ENCODE results near the gene EFNB1. TPM values are rescaled to one million over a fixed set of nuclear protein-coding genes. Genes with fewer than 3 reads are reported as not detected.

Gene EFNB1
- total RNA-seq (2022; extraction: Qiagen RNA extraction; ENCODE audit: low read depth) = 7.6 to 10.2 TPM (median 9.4 TPM) in 5 replicates

DNA sequence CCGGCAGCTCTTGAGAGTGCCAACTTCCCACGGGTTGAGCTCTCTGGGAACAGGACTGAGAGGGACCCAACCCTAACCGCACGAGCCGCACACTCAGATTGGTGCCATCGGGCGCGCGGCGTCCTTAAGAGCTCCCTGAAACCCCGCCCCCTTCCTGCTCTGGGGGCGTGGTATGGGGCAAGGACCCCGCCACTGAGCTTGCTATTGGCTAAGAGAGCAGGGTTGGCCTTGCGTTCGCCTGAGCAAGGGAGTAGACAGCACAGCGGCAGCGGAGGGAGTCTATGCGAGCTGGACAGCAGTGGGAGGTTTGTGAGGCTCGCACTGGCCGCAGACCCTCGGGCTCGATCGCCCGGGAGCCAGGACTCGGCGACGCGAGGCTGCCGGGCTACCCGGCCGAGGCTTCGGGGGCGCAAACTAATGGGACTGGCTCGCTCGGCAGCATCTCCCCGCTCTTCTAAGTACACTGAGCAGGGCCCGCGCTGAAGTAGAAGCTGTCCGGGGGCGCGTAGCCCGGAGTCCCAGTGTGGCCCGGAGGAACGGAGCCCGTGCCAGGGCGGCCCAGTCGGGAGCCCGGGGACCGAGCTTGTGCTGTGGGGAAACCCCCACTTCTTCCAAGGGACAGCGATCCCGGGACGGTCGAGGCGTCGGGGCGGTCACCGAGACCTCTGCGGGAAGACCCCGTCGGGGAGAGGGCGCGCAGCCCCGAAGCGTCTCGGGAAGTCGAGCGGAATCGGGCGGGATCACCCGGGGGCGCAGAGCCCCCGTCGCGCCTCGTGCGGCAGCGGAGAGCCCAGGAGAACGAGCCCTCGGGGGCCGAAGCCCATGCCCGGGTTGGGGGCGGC, at the start of gene EFNB1:
EFNB1 (plus strand) TSS at position 282 of the 842 bp plus-strand sequence. CDS start 756 bp downstream, outside the sequence.

Other genes starting within 250 kb of the EFNB1 start
- 0.81 to 1.8 TPM (median 1.6 TPM) in 5 replicates for gene STARD8, start 181.4 kb upstream of the EFNB1 start, total RNA-seq (2022; extraction: Qiagen RNA extraction; ENCODE audit: low read depth)

Measured in A549 treated with RU486 at 1 μM for 4 hours (cell line).